Calu3 (cell line): ENCODE measurements around the gene FAM20C. TPM values are rescaled to one million over a fixed set of nuclear protein-coding genes. Genes with fewer than 3 reads are reported as not detected.

Experiments
- BruUV-seq: library from RNA; stranded (reverse); fragments of 400-500 nt; replicated peaks from 2 replicates; lab custom pipeline; 2021; lab: Mats Ljungman, UMichigan
- CTCF ChIA-PET: fragments of 300-600 bp; sonication (Branson Sonifier 250); formaldehyde crosslinking; loops from one replicate; lab custom pipeline; 2022; ENCODE audit warnings: antibody characterized with exemption; lab: Charles Lee
- DNase-seq: peaks from one replicate; pipeline ENCODE4 v3.0.0; 2022
- H3K27ac Mint-ChIP-seq: one replicate; pipeline ENCODE4 v1.8.0; 2022; ENCODE audit warnings: mixed read lengths; ENCODE audit not compliant: unreplicated experiment
- H3K27me3 Mint-ChIP-seq: one replicate; pipeline ENCODE4 v1.8.0; 2022; ENCODE audit warnings: mixed read lengths; ENCODE audit not compliant: unreplicated experiment
- H3K36me3 Mint-ChIP-seq: one replicate; pipeline ENCODE4 v1.8.0; 2022; ENCODE audit warnings: mild to moderate bottlenecking, moderate library complexity, mixed read lengths; ENCODE audit not compliant: insufficient read depth, unreplicated experiment
- H3K4me1 Mint-ChIP-seq: one replicate; pipeline ENCODE4 v1.8.0; 2022; ENCODE audit warnings: mild to moderate bottlenecking, low read depth, mixed read lengths; ENCODE audit not compliant: unreplicated experiment
- H3K4me3 Mint-ChIP-seq: one replicate; pipeline ENCODE4 v1.8.0; 2022; ENCODE audit warnings: mild to moderate bottlenecking, low read depth, moderate library complexity, mixed read lengths; ENCODE audit not compliant: unreplicated experiment
- H3K9me3 Mint-ChIP-seq: one replicate; pipeline ENCODE4 v1.8.0; 2022; ENCODE audit warnings: low read depth, mixed read lengths; ENCODE audit not compliant: unreplicated experiment
- intact Hi-C: fragments of 100-400 bp; cut with micrococcal nuclease; formaldehyde crosslinking; loops from one replicate; pipeline ENCODE4 v1.10.0; 2022; ENCODE audit not compliant: unreplicated experiment
- total RNA-seq: library from RNA; stranded (reverse); gene quantifications from 2 replicates; pipeline ENCODE4 v1.2.3, GENCODE V29; 2022
- TF ChIP-seq, protein P1 (sequence below): fragments of 200-600 bp; IDR thresholded peaks from one replicate; pipeline ENCODE4 v1.8.0; 2022; ENCODE audit warnings: antibody characterized with exemption; ENCODE audit not compliant: unreplicated experiment

Gene FAM20C
- total RNA-seq, 1 experiment from 2014 or later, result 9.1 TPM

- no peaks in the 10 kb centered on the region for H3K36me3 Mint-ChIP-seq
- H3K4me1 Mint-ChIP-seq, result no peaks in the 10 kb centered on the region
Observed at GRCh38 chr7:230274-230673, 37.9 kb downstream of the FAM20C start.

DNA sequence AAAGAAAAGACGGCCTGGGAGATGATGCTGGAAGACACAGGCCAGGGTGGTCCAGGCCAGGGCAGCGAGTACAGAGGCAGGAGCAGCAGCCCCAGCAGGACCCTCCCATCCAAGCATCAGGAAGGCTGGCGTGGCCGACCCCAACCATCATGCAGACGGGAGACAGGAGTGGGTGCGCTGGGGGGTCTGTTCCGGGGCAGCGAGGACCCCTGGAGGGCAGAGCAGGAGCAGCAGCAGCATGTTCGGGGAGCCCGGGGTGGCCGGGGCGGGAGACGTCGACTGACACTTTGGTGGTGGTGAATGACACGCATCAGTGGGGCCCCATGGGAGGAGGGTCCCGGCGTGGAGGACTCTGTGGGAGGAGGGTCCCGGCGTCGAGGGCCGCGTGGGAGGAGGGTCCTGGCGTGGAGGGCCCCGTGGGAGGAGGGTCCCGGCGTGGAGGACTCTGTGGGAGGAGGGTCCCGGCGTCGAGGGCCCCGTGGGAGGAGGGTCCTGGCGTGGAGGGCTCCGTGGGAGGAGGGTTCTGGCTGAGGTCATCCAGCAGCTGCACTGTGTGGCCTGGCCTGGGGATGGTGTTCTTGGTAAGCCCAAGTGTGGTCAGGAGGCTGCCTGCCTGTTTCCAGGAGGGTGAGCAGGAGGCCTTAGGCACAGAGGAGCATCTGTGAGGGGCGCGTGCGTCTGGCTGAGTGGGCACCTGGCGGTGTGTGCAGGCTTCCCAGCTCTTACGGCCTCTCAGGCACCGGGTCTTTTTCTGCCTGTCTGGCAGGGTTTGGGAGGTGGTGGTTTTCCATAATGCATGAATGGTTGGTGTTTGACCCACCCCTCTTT, 38.9 kb downstream of the FAM20C start:
- Mint-ChIP-seq H3K27me3 (peaks cover 36% of the 10 kb centered on the region), H3K27ac (no peak overlapping the region), H3K4me1 (no peaks in the 10 kb centered on the region), H3K36me3 (no peaks in the 10 kb centered on the region), H3K9me3 (no peaks in the 10 kb centered on the region), H3K4me3 (no peak overlapping the region)
- DNase-seq, result no peak
- BruUV-seq, result no TSS peak
- CTCF ChIA-PET, result no interaction called here
- intact Hi-C loops, result no loop called here
- TF ChIP-seq, protein P1, sequence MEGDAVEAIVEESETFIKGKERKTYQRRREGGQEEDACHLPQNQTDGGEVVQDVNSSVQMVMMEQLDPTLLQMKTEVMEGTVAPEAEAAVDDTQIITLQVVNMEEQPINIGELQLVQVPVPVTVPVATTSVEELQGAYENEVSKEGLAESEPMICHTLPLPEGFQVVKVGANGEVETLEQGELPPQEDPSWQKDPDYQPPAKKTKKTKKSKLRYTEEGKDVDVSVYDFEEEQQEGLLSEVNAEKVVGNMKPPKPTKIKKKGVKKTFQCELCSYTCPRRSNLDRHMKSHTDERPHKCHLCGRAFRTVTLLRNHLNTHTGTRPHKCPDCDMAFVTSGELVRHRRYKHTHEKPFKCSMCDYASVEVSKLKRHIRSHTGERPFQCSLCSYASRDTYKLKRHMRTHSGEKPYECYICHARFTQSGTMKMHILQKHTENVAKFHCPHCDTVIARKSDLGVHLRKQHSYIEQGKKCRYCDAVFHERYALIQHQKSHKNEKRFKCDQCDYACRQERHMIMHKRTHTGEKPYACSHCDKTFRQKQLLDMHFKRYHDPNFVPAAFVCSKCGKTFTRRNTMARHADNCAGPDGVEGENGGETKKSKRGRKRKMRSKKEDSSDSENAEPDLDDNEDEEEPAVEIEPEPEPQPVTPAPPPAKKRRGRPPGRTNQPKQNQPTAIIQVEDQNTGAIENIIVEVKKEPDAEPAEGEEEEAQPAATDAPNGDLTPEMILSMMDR, result peak; percentile 44

More at GRCh38 chr7:230274-230673, 37.9 kb downstream of the FAM20C start:
- Mint-ChIP-seq H3K27me3 (peaks cover 36% of the 10 kb centered on the region), H3K4me3 (no peak overlapping the region), H3K27ac (no peak overlapping the region), H3K9me3 (no peaks in the 10 kb centered on the region)
- TF ChIP-seq, protein P1, result no peak
- intact Hi-C loops, result no loop called here
- CTCF ChIA-PET, result no interaction called here
- BruUV-seq, result no TSS peak
- DNase-seq, result no peak

DNA sequence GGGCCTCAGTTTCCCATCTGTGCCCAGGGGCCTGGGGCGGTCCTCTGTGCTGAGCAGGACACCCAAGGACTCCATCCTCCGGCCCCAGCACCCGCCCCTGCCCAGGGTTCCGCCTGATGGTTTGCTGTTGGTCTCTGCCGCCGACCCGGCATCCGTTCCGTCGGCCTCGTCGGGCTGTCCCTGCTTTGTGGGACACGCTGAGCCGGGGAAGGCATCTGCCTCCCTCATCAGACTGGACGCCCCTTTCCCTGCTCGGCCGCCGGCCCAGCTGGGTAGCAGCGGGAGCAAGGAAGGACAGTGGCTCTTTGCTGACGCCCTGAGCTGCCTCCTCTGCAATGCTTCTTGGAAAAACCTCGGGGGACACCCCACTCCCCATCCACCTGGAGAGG, 39.5 kb downstream of the FAM20C start:
- DNase-seq, result no peak
- Mint-ChIP-seq H3K4me1 (no peaks in the 10 kb centered on the region), H3K27ac (no peak overlapping the region), H3K27me3 (peaks cover 36% of the 10 kb centered on the region), H3K4me3 (no peak overlapping the region), H3K36me3 (no peaks in the 10 kb centered on the region), H3K9me3 (no peaks in the 10 kb centered on the region)
- CTCF ChIA-PET, result no interaction called here
- intact Hi-C loops, result no loop called here
- no TSS peak for BruUV-seq
- TF ChIP-seq, protein P1, result no peak

GRCh38 chr7:232410-233248, 40.3 kb downstream of the FAM20C start:
- DNase-seq, result no peak
- Mint-ChIP-seq H3K36me3 (no peaks in the 10 kb centered on the region), H3K27me3 (peaks cover 36% of the 10 kb centered on the region), H3K9me3 (no peaks in the 10 kb centered on the region), H3K4me1 (no peaks in the 10 kb centered on the region), H3K27ac (no peak overlapping the region), H3K4me3 (no peak overlapping the region)
- no TSS peak for BruUV-seq
- CTCF ChIA-PET, result no interaction called here
- intact Hi-C loops, result no loop called here
- TF ChIP-seq, protein P1, result no peak
